Colonic mucosa (tissue), 4 donors: ENCODE results near the gene ADAM12. TPM values are rescaled to one million over a fixed set of nuclear protein-coding genes. Genes with fewer than 3 reads are reported as not detected.

Experiments used
- DNase-seq: peaks from one replicate; pipeline ENCODE4 v3.0.0-alpha.2; 2020
- H3K27ac ChIP-seq: fragments of 200-600 bp; one replicate; pipeline ENCODE4 v1.8.0; 2021
- H3K27me3 ChIP-seq: fragments of 200-600 bp; one replicate; pipeline ENCODE4 v1.8.0; 2021
- H3K36me3 ChIP-seq: fragments of 200-600 bp; one replicate; pipeline ENCODE4 v1.8.0; 2021
- H3K4me1 ChIP-seq: fragments of 200-600 bp; one replicate; pipeline ENCODE4 v1.8.0; 2021; ENCODE audit warnings: mild to moderate bottlenecking
- H3K4me3 ChIP-seq: fragments of 200-600 bp; one replicate; pipeline ENCODE4 v1.8.0; 2021
- H3K9ac ChIP-seq, 2 donors: one replicate each; pipeline ENCODE4 v1.7.0; 2013; ENCODE audit warnings: control low read depth in 2 of 2, low read depth in 2 of 2, low read length in 2 of 2
- H3K9me3 ChIP-seq: fragments of 200-600 bp; one replicate; pipeline ENCODE4 v1.8.0; 2021
- CTCF ChIP-seq: fragments of 200-600 bp; IDR thresholded peaks from one replicate; pipeline ENCODE4 v1.8.0; 2022; ENCODE audit warnings: antibody characterized with exemption, mild to moderate bottlenecking
- intact Hi-C: fragments of 100-400 bp; cut with DNase I; formaldehyde crosslinking; loops from one replicate; pipeline ENCODE4 v1.14.1; 2022
- total RNA-seq, 2 donors: library from RNA; stranded (reverse); fragmentation: NEBNext Ultra II Directional in 1 of 2; extraction: Animal tissue kit (Norgen Biotek cat#: 25700) in 1 of 2; gene quantifications; one replicate each; pipeline ENCODE4 v1.2.1, GENCODE V29; 2021
- donor health status: healthy.
- donor health status: DM: no; HTN: no; CAD: no.
- donor health status: DM: no; HTN: no; CAD: no.

Gene ADAM12
- total RNA-seq, 2 donors from 2014 or later: 0.30 to 0.64 TPM

GRCh38 chr10:125967533-125967932, 420.7 kb downstream of the ADAM12 start:
- Histone ChIP-seq H3K9me3 (no peaks in the 10 kb centered on the region), H3K27ac (no peak overlapping the region), H3K4me3 (no peak overlapping the region), H3K9ac (no peak overlapping the region), H3K4me1 (no peaks in the 10 kb centered on the region), H3K27me3 (no peaks in the 10 kb centered on the region), H3K36me3 (no peaks in the 10 kb centered on the region)
- DNase-seq: no peak
- TF ChIP-seq CTCF: no peak
- intact Hi-C loops: no loop called here

- Histone ChIP-seq H3K4me1 (no peaks in the 10 kb centered on the region), H3K9ac (no peak overlapping the region)
These were observed 423.7 kb downstream of the ADAM12 start for GRCh38 chr10:125964558-125964957.

More at GRCh38 chr10:125964558-125964957, 423.7 kb downstream of the ADAM12 start:
- no peaks in the 10 kb centered on the region for H3K36me3 ChIP-seq
- H3K27me3 ChIP-seq: no peaks in the 10 kb centered on the region
- no peak for DNase-seq
- no peaks in the 10 kb centered on the region for H3K9me3 ChIP-seq
- TF ChIP-seq CTCF: no peak
- H3K27ac ChIP-seq: no peak overlapping the region
- intact Hi-C loops: no loop called here
- H3K4me3 ChIP-seq: no peak overlapping the region
